ENCODE data around the gene ADIG.

Gene ADIG

GRCh38 chr20:38629979-38630378 is 49.0 kb downstream of the ADIG start:
- Histone ChIP-seq H2AFZ (ENCODE audit: low read depth, low read length) (no peak overlapping the region), H3K79me2 (ENCODE audit: insufficient read depth, low read length) (no peaks in the 10 kb centered on the region), H3K27me3 (ENCODE audit: insufficient read depth, low read length, poor library complexity) (no peaks in the 10 kb centered on the region), H3K9ac (ENCODE audit: low read depth, low read length) (no peak overlapping the region), H3K4me3 (ENCODE audit: low read depth in 1 of 2, low read length in 2 of 2) (no peak overlapping the region), H3K27ac (ENCODE audit: low read length) (no peak overlapping the region), H4K20me1 (ENCODE audit: insufficient read depth, low read length) (no peaks in the 10 kb centered on the region), H3K36me3 (ENCODE audit: insufficient read depth, low read length) (no peaks in the 10 kb centered on the region), H3K4me2 (ENCODE audit: insufficient read depth, low read length) (no peak overlapping the region), H3K9me3 (ENCODE audit: insufficient read depth, low read length, severe bottlenecking) (no peaks in the 10 kb centered on the region), H3K4me1 (ENCODE audit: insufficient read depth, low read length) (no peaks in the 10 kb centered on the region)
- no peak for ATAC-seq (ENCODE audit: insufficient read depth, low read depth)
- DNase-seq: no peak
- TF ChIP-seq CTCF (IDR thresholded peaks at IDR 0.05; ENCODE audit: borderline replicate concordance, extremely low read depth, low read length, poor library complexity, severe bottlenecking) (no peak), EZH2 (IDR thresholded peaks at IDR 0.05; ENCODE audit: borderline replicate concordance, low read depth, low read length, severe bottlenecking) (no peak)

- no peak overlapping the region for H2AFZ ChIP-seq (ENCODE audit: low read depth, low read length)
Observed at GRCh38 chr20:38630727-38631126, 49.7 kb downstream of the ADIG start.

GRCh38 chr20:38631155-38632022 is 50.4 kb downstream of the ADIG start:
- no peaks in the 10 kb centered on the region for H3K36me3 ChIP-seq (ENCODE audit: insufficient read depth, low read length)

More at GRCh38 chr20:38630727-38631126, 49.7 kb downstream of the ADIG start:
- DNase-seq: no peak
- Histone ChIP-seq H3K4me2 (ENCODE audit: insufficient read depth, low read length) (no peak overlapping the region), H3K79me2 (ENCODE audit: insufficient read depth, low read length) (no peaks in the 10 kb centered on the region), H3K27me3 (ENCODE audit: insufficient read depth, low read length, poor library complexity) (no peaks in the 10 kb centered on the region), H4K20me1 (ENCODE audit: insufficient read depth, low read length) (no peaks in the 10 kb centered on the region), H3K4me1 (ENCODE audit: insufficient read depth, low read length) (no peaks in the 10 kb centered on the region), H3K27ac (ENCODE audit: low read length) (no peak overlapping the region), H3K36me3 (ENCODE audit: insufficient read depth, low read length) (no peaks in the 10 kb centered on the region), H3K9me3 (ENCODE audit: insufficient read depth, low read length, severe bottlenecking) (no peaks in the 10 kb centered on the region), H3K4me3 (ENCODE audit: low read depth in 1 of 2, low read length in 2 of 2) (no peak overlapping the region), H3K9ac (ENCODE audit: low read depth, low read length) (no peak overlapping the region)
- TF ChIP-seq EZH2 (IDR thresholded peaks at IDR 0.05; ENCODE audit: borderline replicate concordance, low read depth, low read length, severe bottlenecking) (no peak), CTCF (IDR thresholded peaks at IDR 0.05; ENCODE audit: borderline replicate concordance, extremely low read depth, low read length, poor library complexity, severe bottlenecking) (no peak)
- no peak for ATAC-seq (ENCODE audit: insufficient read depth, low read depth)

More at GRCh38 chr20:38631155-38632022, 50.4 kb downstream of the ADIG start:
- H3K9ac ChIP-seq (ENCODE audit: low read depth, low read length): no peak overlapping the region
- no peak for ATAC-seq (ENCODE audit: insufficient read depth, low read depth)
- H3K27ac ChIP-seq (ENCODE audit: low read length): no peak overlapping the region
- no peak for DNase-seq
- no peaks in the 10 kb centered on the region for H4K20me1 ChIP-seq (ENCODE audit: insufficient read depth, low read length)
- no peaks in the 10 kb centered on the region for H3K4me1 ChIP-seq (ENCODE audit: insufficient read depth, low read length)
- no peaks in the 10 kb centered on the region for H3K9me3 ChIP-seq (ENCODE audit: insufficient read depth, low read length, severe bottlenecking)
- H3K4me3 ChIP-seq (ENCODE audit: low read depth in 1 of 2, low read length in 2 of 2): no peak overlapping the region
- no peak overlapping the region for H3K4me2 ChIP-seq (ENCODE audit: insufficient read depth, low read length)
- H3K79me2 ChIP-seq (ENCODE audit: insufficient read depth, low read length): no peaks in the 10 kb centered on the region
- no peak overlapping the region for H2AFZ ChIP-seq (ENCODE audit: low read depth, low read length)
- no peaks in the 10 kb centered on the region for H3K27me3 ChIP-seq (ENCODE audit: insufficient read depth, low read length, poor library complexity)
- TF ChIP-seq EZH2 (IDR thresholded peaks at IDR 0.05; ENCODE audit: borderline replicate concordance, low read depth, low read length, severe bottlenecking) (no peak), CTCF (IDR thresholded peaks at IDR 0.05; ENCODE audit: borderline replicate concordance, extremely low read depth, low read length, poor library complexity, severe bottlenecking) (no peak)

All from DND-41 (cell line).